Tibial artery (tissue), 4 donors: Measurements from ENCODE around the gene TRHDE.

Experiments
- DNase-seq, 2 donors: peaks; one replicate each; pipeline ENCODE4 v3.0.0-alpha.2; 2019
- H3K27ac ChIP-seq, 2 donors: fragments of 200-600 bp; sonication (generic) in 1 of 2; 1 replicate in 1 of 2; 2 replicates in 1 of 2; pipeline ENCODE4 v1.5.1; 2018 to 2019; ENCODE audit warnings: mild to moderate bottlenecking in 1 of 2
- H3K27me3 ChIP-seq, 2 donors: fragments of 200-600 bp; sonication (generic) in 1 of 2; one replicate each; pipeline versions ENCODE4 v1.5.1 to v1.6.0; 2016 to 2019
- H3K36me3 ChIP-seq, 3 donors: fragments of 200-600 bp; sonication (generic) in 2 of 3; one replicate each; pipeline ENCODE4 v1.5.1; 2016 to 2019; ENCODE audit warnings: mild to moderate bottlenecking in 2 of 3
- H3K4me1 ChIP-seq, 4 donors: fragments of 200-600 bp; sonication (generic) in 2 of 4; 1 replicate in 3 of 4; 2 replicates in 1 of 4; pipeline ENCODE4 v1.5.1; 2016 to 2019
- H3K4me3 ChIP-seq, 2 donors: fragments of 200-600 bp; sonication (generic) in 1 of 2; 1 replicate in 1 of 2; 2 replicates in 1 of 2; pipeline ENCODE4 v1.5.1; 2018 to 2019; ENCODE audit warnings: mild to moderate bottlenecking in 2 of 2
- H3K9me3 ChIP-seq, 3 donors: fragments of 200-600 bp; sonication (generic) in 1 of 3; one replicate each; pipeline ENCODE4 v1.5.1; 2016 to 2019
- intact Hi-C: fragments of 100-400 bp; cut with DNase I; formaldehyde crosslinking; loops from one replicate; pipeline ENCODE4 v1.15.0; 2023; ENCODE audit warnings: low total_unique reads
- TF ChIP-seq, protein P1 (sequence below), 2 experiments: fragments of 200-600 bp in 1 of 2; fragments of 450-650 bp in 1 of 2; IDR thresholded peaks; one replicate each; pipeline ENCODE4 v1.5.1; 2017 to 2019; ENCODE audit warnings: antibody characterized with exemption in 2 of 2, mild to moderate bottlenecking in 1 of 2, moderate library complexity in 1 of 2

TRHDE gene

DNA sequence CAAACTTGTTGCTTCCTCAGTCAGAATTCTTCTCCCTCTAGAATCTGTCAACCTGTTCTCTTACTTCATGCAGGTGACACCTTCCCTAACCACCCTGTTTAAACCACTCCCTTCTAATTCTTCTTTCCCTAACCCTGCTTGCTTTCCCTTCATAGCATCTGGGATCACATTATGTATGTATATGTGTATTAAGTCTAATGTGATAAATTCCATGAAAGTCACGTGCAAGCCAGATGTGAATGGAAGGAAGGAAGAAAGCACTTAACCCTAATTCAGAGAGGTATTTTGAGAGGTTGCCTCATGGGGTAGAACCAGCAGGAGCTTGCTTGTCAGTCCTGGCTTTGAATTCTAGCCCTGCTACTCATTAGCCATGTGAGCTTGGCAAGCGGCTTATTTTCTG, 340.0 kb downstream of the TRHDE start:
- DNase-seq, result no peak
- Histone ChIP-seq H3K4me1 (no peaks in the 10 kb centered on the region), H3K27me3 (no peaks in the 10 kb centered on the region), H3K4me3 (no peak overlapping the region), H3K27ac (no peak overlapping the region), H3K36me3 (no peaks in the 10 kb centered on the region), H3K9me3 (no peaks in the 10 kb centered on the region)
- intact Hi-C loops, result no loop called here
- TF ChIP-seq, protein P1, sequence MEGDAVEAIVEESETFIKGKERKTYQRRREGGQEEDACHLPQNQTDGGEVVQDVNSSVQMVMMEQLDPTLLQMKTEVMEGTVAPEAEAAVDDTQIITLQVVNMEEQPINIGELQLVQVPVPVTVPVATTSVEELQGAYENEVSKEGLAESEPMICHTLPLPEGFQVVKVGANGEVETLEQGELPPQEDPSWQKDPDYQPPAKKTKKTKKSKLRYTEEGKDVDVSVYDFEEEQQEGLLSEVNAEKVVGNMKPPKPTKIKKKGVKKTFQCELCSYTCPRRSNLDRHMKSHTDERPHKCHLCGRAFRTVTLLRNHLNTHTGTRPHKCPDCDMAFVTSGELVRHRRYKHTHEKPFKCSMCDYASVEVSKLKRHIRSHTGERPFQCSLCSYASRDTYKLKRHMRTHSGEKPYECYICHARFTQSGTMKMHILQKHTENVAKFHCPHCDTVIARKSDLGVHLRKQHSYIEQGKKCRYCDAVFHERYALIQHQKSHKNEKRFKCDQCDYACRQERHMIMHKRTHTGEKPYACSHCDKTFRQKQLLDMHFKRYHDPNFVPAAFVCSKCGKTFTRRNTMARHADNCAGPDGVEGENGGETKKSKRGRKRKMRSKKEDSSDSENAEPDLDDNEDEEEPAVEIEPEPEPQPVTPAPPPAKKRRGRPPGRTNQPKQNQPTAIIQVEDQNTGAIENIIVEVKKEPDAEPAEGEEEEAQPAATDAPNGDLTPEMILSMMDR (IDR thresholded peaks at IDR 0.05), result no peak

DNA sequence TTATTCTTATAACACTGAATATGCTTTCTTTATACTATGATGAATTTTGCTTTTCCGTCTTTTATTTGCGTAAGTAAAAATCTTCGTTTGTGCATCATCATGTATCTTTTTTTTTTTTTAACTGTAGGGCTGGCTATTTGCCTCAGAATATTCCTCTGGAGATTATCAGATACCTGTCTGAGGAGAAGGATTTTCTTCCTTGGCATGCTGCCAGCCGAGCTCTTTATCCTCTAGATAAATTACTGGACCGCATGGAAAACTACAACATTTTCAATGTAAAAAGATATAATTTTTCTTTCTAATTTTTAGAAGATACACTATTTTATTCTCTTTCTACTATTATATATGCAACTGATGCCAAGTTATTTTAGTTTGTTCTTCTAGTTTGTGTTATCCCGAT, 346.6 kb downstream of the TRHDE start:
- H3K4me1 ChIP-seq, result no peaks in the 10 kb centered on the region
- intact Hi-C loops, result no loop called here
- H3K27me3 ChIP-seq, result no peaks in the 10 kb centered on the region
- no peak overlapping the region for H3K4me3 ChIP-seq
- no peak overlapping the region for H3K27ac ChIP-seq
- DNase-seq, result no peak
- TF ChIP-seq, protein P1 (IDR thresholded peaks at IDR 0.05), result no peak
- no peaks in the 10 kb centered on the region for H3K36me3 ChIP-seq
- H3K9me3 ChIP-seq, result no peaks in the 10 kb centered on the region

DNA sequence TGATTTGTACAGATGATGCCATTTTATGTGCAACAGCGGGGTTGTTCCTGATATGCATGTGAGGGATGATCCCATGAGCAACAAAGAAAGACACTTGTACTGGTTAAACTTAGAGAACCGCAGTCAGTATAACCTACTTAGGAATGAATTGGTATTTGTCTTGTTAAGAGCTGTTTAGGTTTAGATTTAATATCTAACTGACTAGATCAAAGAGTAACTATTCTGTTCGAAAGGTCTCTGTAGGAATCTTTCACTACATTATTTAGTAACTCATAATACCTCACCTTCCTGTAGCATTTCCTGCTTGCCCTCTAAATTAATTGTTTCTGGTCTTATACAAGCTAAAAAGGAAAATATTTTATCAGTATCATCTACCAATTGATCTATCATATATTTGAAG, 350.4 kb downstream of the TRHDE start:
- intact Hi-C loops, result no loop called here
- no peak overlapping the region for H3K4me3 ChIP-seq
- H3K9me3 ChIP-seq, result no peaks in the 10 kb centered on the region
- no peaks in the 10 kb centered on the region for H3K27me3 ChIP-seq
- no peaks in the 10 kb centered on the region for H3K36me3 ChIP-seq
- no peak for DNase-seq
- H3K4me1 ChIP-seq, result no peaks in the 10 kb centered on the region
- H3K27ac ChIP-seq, result no peak overlapping the region
- TF ChIP-seq, protein P1 (IDR thresholded peaks at IDR 0.05), result no peak

DNA sequence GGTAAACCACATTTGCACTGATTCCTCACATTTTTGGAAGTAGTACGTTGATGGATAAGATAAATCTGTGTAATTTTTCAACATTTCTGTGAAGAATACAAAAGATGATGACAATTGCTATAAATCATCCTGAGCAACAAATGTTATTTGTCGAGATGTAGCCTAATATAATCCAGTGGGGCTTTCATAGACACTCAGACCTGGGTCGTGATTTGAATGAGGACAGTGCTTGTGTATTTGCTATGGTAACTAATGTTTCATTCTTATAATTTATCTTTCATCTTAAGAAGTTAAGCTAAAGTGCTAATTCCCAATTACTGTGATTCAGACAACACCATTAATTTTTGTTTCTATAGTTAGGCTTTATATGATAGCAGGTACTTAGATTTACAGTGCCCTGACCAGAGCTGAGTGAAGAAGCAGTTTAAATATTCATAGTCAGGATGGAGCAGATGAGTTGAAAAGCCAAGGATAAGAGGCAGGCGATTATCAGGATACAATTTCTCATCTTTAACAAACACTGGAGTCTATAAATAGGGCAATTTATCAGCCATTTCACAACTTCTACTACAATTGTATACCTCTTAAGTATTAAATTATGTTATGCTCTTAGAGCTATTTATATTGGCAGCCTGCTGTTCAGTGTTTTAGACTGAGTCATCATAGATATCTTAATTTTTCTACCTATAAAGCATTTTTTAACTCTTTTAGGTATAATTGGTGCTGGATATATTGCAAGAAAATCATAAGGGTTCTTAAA, 359.9 kb downstream of the TRHDE start:
- H3K27ac ChIP-seq, result no peak overlapping the region
- no peaks in the 10 kb centered on the region for H3K27me3 ChIP-seq
- intact Hi-C loops, result no loop called here
- no peaks in the 10 kb centered on the region for H3K4me1 ChIP-seq
- TF ChIP-seq, protein P1 (IDR thresholded peaks at IDR 0.05), result no peak
- DNase-seq, result no peak
- H3K9me3 ChIP-seq, result no peaks in the 10 kb centered on the region
- H3K36me3 ChIP-seq, result no peaks in the 10 kb centered on the region
- H3K4me3 ChIP-seq, result no peak overlapping the region

DNA sequence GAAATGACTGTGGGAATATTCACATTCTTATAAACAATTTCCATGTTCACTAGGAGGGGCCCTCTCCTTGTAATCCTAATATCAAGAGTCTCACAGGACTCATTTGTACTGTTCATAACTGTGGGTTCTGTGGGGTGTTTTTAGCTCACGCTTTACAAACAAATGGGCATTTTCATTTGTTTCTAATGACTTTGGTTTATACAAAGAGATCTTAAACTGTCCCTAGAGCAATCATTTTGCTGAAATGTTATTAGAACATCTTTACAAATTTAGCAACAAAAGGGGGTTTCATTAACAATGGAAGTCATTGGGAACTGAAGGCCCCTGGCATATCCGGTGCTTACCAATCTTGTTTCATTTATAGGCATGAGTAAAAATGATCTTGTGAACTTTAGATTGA, 370.5 kb downstream of the TRHDE start:
- H3K27ac ChIP-seq, result no peak overlapping the region
- no peaks in the 10 kb centered on the region for H3K9me3 ChIP-seq
- no peaks in the 10 kb centered on the region for H3K4me1 ChIP-seq
- TF ChIP-seq, protein P1 (IDR thresholded peaks at IDR 0.05), result no peak
- H3K36me3 ChIP-seq, result no peaks in the 10 kb centered on the region
- intact Hi-C loops, result no loop called here
- H3K4me3 ChIP-seq, result no peak overlapping the region
- no peaks in the 10 kb centered on the region for H3K27me3 ChIP-seq
- DNase-seq, result no peak

DNA sequence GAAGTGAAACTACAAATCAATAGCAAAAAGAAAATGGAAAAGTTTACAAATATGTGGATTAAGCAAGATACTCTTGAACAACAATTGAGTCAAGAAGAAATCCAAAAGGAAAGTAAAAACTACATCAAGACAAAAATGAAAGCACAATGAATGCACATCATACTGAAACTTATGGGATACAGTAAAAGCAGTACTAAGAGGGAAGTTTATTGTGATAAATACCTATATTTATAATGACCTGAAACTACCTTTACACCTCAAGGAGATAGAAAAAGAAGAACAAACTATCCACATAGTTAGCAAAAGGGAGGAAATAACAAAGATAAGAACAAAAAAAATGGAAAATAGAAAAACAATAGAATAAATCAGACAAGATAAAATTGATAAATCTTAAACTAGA, 375.0 kb downstream of the TRHDE start:
- H3K27me3 ChIP-seq, result no peaks in the 10 kb centered on the region
- no peak for DNase-seq
- H3K36me3 ChIP-seq, result no peaks in the 10 kb centered on the region
- H3K4me1 ChIP-seq, result no peaks in the 10 kb centered on the region
- TF ChIP-seq, protein P1 (IDR thresholded peaks at IDR 0.05), result no peak
- intact Hi-C loops, result no loop called here
- H3K4me3 ChIP-seq, result no peak overlapping the region
- H3K27ac ChIP-seq, result no peak overlapping the region
- no peaks in the 10 kb centered on the region for H3K9me3 ChIP-seq
